K562 (cell line): ENCODE results near the gene SPATA2L. TPM values are rescaled to one million over a fixed set of nuclear protein-coding genes. Genes with fewer than 3 reads are reported as not detected.

Experiments used
- ATAC-seq: fragments of 200-7000 bp; cut with Tn5 transposase; 3 replicates; pipeline ENCODE4 v1.9.1; 2020; ENCODE audit warnings: moderate library complexity
- BruUV-seq: library from RNA; stranded (reverse); fragments of 400-500 nt; replicated peaks from 2 replicates; lab custom pipeline; 2021; lab: Mats Ljungman, UMichigan
- CTCF ChIA-PET: fragments of 300-600 bp; formaldehyde crosslinking; extraction: SDS; loops from one replicate; lab custom pipeline; 2021; ENCODE audit warnings: low intra/inter-chr PET ratio; lab: Yijun Ruan, JAX
- POLR2A ChIA-PET: fragments of 300-600, 350-650 bp; sonication (Branson Sonifier 250); formaldehyde crosslinking; extraction: SDS; loops from one replicate; lab custom pipeline; 2021; ENCODE audit warnings: antibody characterized with exemption, inconsistent platforms; lab: Yijun Ruan, JAX
- DNase-seq, 4 experiments: peaks; one replicate each; pipeline versions ENCODE4 v3.0.0 to v3.0.0-alpha.2; 2011 to 2018; ENCODE audit warnings: low spot score in 3 of 4, mixed read lengths in 3 of 4; ENCODE audit errors: extremely low read depth in 1 of 4
- FAIRE-seq: peaks from 2 replicates; lab custom pipeline; 2011; peaks lifted over from hg19 to GRCh38; lab: Jason Lieb, UNC
- H2AFZ ChIP-seq: 2 replicates; pipeline ENCODE4 v1.6.0; 2011; ENCODE audit warnings: low read depth, low read length, control low read depth, inconsistent platforms
- H3K27ac ChIP-seq: fragments of 200-600 bp; 3 replicates; pipeline ENCODE4 v1.8.0; 2011; ENCODE audit warnings: low read depth, mild to moderate bottlenecking, control low read depth, inconsistent platforms, low read length, moderate library complexity, mixed read lengths; ENCODE audit errors: extremely low read depth
- H3K27me3 ChIP-seq, 2 experiments: fragments of 300-600 bp in 1 of 2; 2 replicates in 1 of 2; 3 replicates in 1 of 2; pipeline versions ENCODE4 v1.6.0 to v1.8.0; 2011; ENCODE audit warnings: inconsistent platforms in 2 of 2, low read length in 2 of 2, mild to moderate bottlenecking in 1 of 2, mixed read lengths in 1 of 2, moderate library complexity in 1 of 2; ENCODE audit not compliant: control insufficient read depth in 2 of 2, insufficient read depth in 2 of 2
- H3K36me3 ChIP-seq: fragments of 300-600 bp; 3 replicates; pipeline ENCODE4 v1.8.0; 2011; ENCODE audit warnings: mild to moderate bottlenecking, low read length, inconsistent platforms; ENCODE audit not compliant: control insufficient read depth, insufficient read depth
- H3K4me1 ChIP-seq, 2 experiments: fragments of 200-600 bp in 1 of 2; replicated peaks in 1 of 2; 2 replicates in 1 of 2; 3 replicates in 1 of 2; pipeline versions ENCODE4 v1.5.1 to v1.8.0; 2011; ENCODE audit warnings: inconsistent platforms in 2 of 2, low read length in 2 of 2, mild to moderate bottlenecking in 1 of 2, mixed read lengths in 1 of 2, moderate library complexity in 1 of 2; ENCODE audit not compliant: control insufficient read depth in 2 of 2, insufficient read depth in 2 of 2
- H3K4me2 ChIP-seq: 2 replicates; pipeline ENCODE4 v1.6.1; 2011; ENCODE audit warnings: low read length, control low read depth, inconsistent platforms, mixed read lengths; ENCODE audit not compliant: insufficient read depth
- H3K4me3 ChIP-seq: fragments of 200-600 bp; sonication (generic), shearing (Covaris generic); 2 replicates; pipeline ENCODE4 v1.5.1; 2016; ENCODE audit warnings: control low read depth, inconsistent platforms
- H3K79me2 ChIP-seq: fragments of 200-600 bp; 3 replicates; pipeline ENCODE4 v1.8.0; 2011; ENCODE audit warnings: low read length, inconsistent platforms; ENCODE audit not compliant: control insufficient read depth, insufficient read depth
- H3K9ac ChIP-seq, 2 experiments: 2 replicates each; pipeline versions ENCODE4 v1.6.0 to v1.6.1; 2011; ENCODE audit warnings: low read depth in 2 of 2, low read length in 2 of 2, control low read depth in 1 of 2, inconsistent platforms in 1 of 2, mild to moderate bottlenecking in 1 of 2, mixed read lengths in 1 of 2; ENCODE audit not compliant: insufficient read depth in 1 of 2
- H3K9me1 ChIP-seq: one replicate; pipeline ENCODE4 v1.6.0; 2011; ENCODE audit warnings: inconsistent platforms, mild to moderate bottlenecking, low read length, moderate library complexity; ENCODE audit not compliant: control insufficient read depth, insufficient read depth
- H3K9me3 ChIP-seq: replicated peaks from 2 replicates; pipeline ENCODE4 v1.5.1; 2011; ENCODE audit warnings: low read depth, low read length, inconsistent platforms; ENCODE audit not compliant: control insufficient read depth, insufficient read depth
- H4K20me1 ChIP-seq: replicated peaks from 2 replicates; pipeline ENCODE4 v1.6.1; 2011; ENCODE audit warnings: low read length, inconsistent platforms, mixed read lengths; ENCODE audit not compliant: control insufficient read depth, insufficient read depth
- FIP1L1 ChIP-seq: fragments of 200-400 bp; formaldehyde crosslinking; IDR thresholded peaks from 2 replicates; pipeline ENCODE4 v1.6.1; 2018; ENCODE audit warnings: mild to moderate bottlenecking, low read depth, low read length; ENCODE audit not compliant: poor library complexity, severe bottlenecking
- HCFC1 ChIP-seq: IDR thresholded peaks from 2 replicates; pipeline ENCODE4 v1.6.1; 2012; ENCODE audit warnings: low read depth, low read length, improper control_type of control experiment
- MYBL2 ChIP-seq, 2 experiments: fragments of 450-650 bp in 1 of 2; sonication (generic) in 1 of 2; formaldehyde crosslinking in 1 of 2; IDR thresholded peaks; 2 replicates each; pipeline versions ENCODE4 v1.6.1 to v1.8.1; 2017 to 2022; ENCODE audit warnings: borderline replicate concordance in 1 of 2, inconsistent platforms in 1 of 2, low read depth in 1 of 2, mild to moderate bottlenecking in 1 of 2, missing genetic modification reagents in 1 of 2, moderate library complexity in 1 of 2
- NFIC ChIP-seq: fragments of 450-650 bp; IDR thresholded peaks from 2 replicates; pipeline ENCODE4 v1.6.1; 2017; ENCODE audit warnings: mild to moderate bottlenecking, inconsistent platforms
- NKRF ChIP-seq: fragments of 450-650 bp; IDR thresholded peaks from 2 replicates; pipeline ENCODE4 v1.6.1; 2016; ENCODE audit warnings: borderline replicate concordance
- OTX1 ChIP-seq: fragments of 450-650 bp; formaldehyde crosslinking; IDR thresholded peaks from 2 replicates; pipeline ENCODE4 v1.4.0; 2022; ENCODE audit warnings: mild to moderate bottlenecking
- POLR2A ChIP-seq: fragments of 450-650 bp; conservative IDR thresholded peaks from 2 replicates; pipeline ENCODE4 v1.6.1; 2016
- RBM22 ChIP-seq: fragments of 200-400 bp; formaldehyde crosslinking; IDR thresholded peaks from 2 replicates; pipeline ENCODE4 v1.6.1; 2018; ENCODE audit warnings: low read length, low read depth; ENCODE audit not compliant: poor library complexity, severe bottlenecking
- TAF15 ChIP-seq: fragments of 200-400 bp; formaldehyde crosslinking; IDR thresholded peaks from 2 replicates; pipeline ENCODE4 v1.6.1; 2017; ENCODE audit warnings: mild to moderate bottlenecking, low read depth, low read length, moderate library complexity
- YBX1 ChIP-seq: fragments of 450-650 bp; IDR thresholded peaks from 2 replicates; pipeline ENCODE4 v1.7.1; 2016; ENCODE audit warnings: mild to moderate bottlenecking
- WGBS: fragments of 100-300 bp; shearing (Covaris generic); methylation state at CpG from one replicate; pipeline ENCODE4 v1.1.6; 2016; ENCODE audit warnings: low coverage, mixed read lengths; ENCODE audit not compliant: insufficient coverage; ENCODE audit errors: missing lambda C conversion rate; 5-methylcytosine and 5-hydroxymethylcytosine counted together
- in situ Hi-C: fragments of 300-500 bp; cut with MboI; formaldehyde crosslinking; loops from 4 replicates; pipeline ENCODE4 v1.15.0; 2018; ENCODE audit warnings: inconsistent platforms, mixed read lengths
- intact Hi-C: fragments of 100-400 bp; cut with micrococcal nuclease; formaldehyde crosslinking; loops from 2 replicates; pipeline ENCODE4 v1.14.2; 2022
- polyA plus RNA-seq, 8 experiments: library from polyadenylated mRNA; depleted of rRNA in 4 of 8; stranded (reverse) in 5 of 8; unstranded in 3 of 8; fragments of >200 nt; fragmentation: Nextera tagmentation in 2 of 8; fragmentation: Illumina TruSeq in 1 of 8; extraction: Ambion mirVana in 2 of 8; extraction: Trizol in 1 of 8; gene quantifications; 2 replicates each; pipeline versions ENCODE4 v1.2.1 to v1.2.3, GENCODE V29; 2011 to 2014; ENCODE audit warnings: inconsistent platforms in 1 of 8, missing spikeins in 1 of 8
- total RNA-seq, 7 experiments: library from RNA; depleted of rRNA in 6 of 7; stranded (reverse); fragments of >200 nt in 6 of 7; fragmentation: Illumina TruSeq in 2 of 7; extraction: Trizol in 2 of 7; gene quantifications; 2 replicates each; pipeline versions ENCODE4 v1.2.1 to v1.2.3, GENCODE V29; 2011 to 2021; ENCODE audit warnings: low replicate concordance in 1 of 7
- TF ChIP-seq, protein P1 (sequence below), 3 experiments: fragments of 200-800 bp in 1 of 3; sonication (Bioruptor generic) in 1 of 3; sonication (generic) in 1 of 3; formaldehyde crosslinking in 1 of 3; IDR thresholded peaks; 2 replicates each; pipeline versions ENCODE4 v1.6.1 to v1.8.0; 2016 to 2022; ENCODE audit warnings: mild to moderate bottlenecking in 2 of 3, missing compliant biosample characterization in 2 of 3, missing genetic modification characterization in 2 of 3, missing genetic modification reagents in 1 of 3
- TF ChIP-seq, protein P2 (sequence below), 3 experiments: fragments of 200-800 bp in 1 of 3; fragments of 250-450 bp in 1 of 3; fragments of 450-650 bp in 1 of 3; sonication (Bioruptor Pico) in 1 of 3; sonication (Bioruptor generic) in 1 of 3; formaldehyde crosslinking in 1 of 3; IDR thresholded peaks; 2 replicates each; pipeline versions ENCODE4 v1.6.1 to v1.8.0; 2016 to 2022; ENCODE audit warnings: mild to moderate bottlenecking in 2 of 3, missing genetic modification characterization in 2 of 3, missing compliant biosample characterization in 1 of 3, moderate library complexity in 1 of 3

The SPATA2L gene
- total and polyA plus RNA-seq, 9 of the 15 experiments (the other 6 are each of a cell fraction or from before 2014, with no cell fraction given), result 0.13 to 19.2 (median 4.8) TPM; not detected in 1

- BruUV-seq, result no TSS peak
- POLR2A ChIA-PET, result interaction anchor here (0.7 to 4.8 kb wide), 9 partner anchors 9 to 136 kb away, joined by 3 to 37 read pairs (median 3); no protein-coding TSS in a partner anchor
- Histone ChIP-seq H3K9me3 (no peaks in the 10 kb centered on the region), H3K36me3 (peaks cover 57% of the 10 kb centered on the region), H3K27me3 (no peaks in the 10 kb centered on the region), H2AFZ (no peak overlapping the region), H3K27ac (no peak overlapping the region), H3K9me1 (peaks cover 11% of the 10 kb centered on the region), H3K4me2 (no peak overlapping the region), H3K4me1 (peaks cover 28 to 51% of the 10 kb centered on the region in 2 experiments), H3K4me3 (peak overlapping the region; percentile 98; the same call in 1 of the 2 replicates), H3K9ac (peak overlapping the region in 1 of 2 experiments; percentile 93; a peak in 2 of 4 replicates), H3K79me2 (peaks cover 43% of the 10 kb centered on the region), H4K20me1 (peaks cover 25% of the 10 kb centered on the region)
- no peak for DNase-seq
- CTCF ChIA-PET, result no interaction called here
- 94% methylated on average over 21 of the region's 30 CpGs for WGBS
- ATAC-seq, result no peak
- intact Hi-C loops, result no loop called here
- in situ Hi-C loops, result no loop called here
- no peak for FAIRE-seq
- TF ChIP-seq HCFC1, result no peak
- no peak for TF ChIP-seq MYBL2 (IDR thresholded peaks at IDR 0.05; ENCODE audit: low read depth)
- TF ChIP-seq MYBL2 (CRISPR knock-in tag; IDR thresholded peaks at IDR 0.05; ENCODE audit: borderline replicate concordance), result no peak
- TF ChIP-seq, protein P1, sequence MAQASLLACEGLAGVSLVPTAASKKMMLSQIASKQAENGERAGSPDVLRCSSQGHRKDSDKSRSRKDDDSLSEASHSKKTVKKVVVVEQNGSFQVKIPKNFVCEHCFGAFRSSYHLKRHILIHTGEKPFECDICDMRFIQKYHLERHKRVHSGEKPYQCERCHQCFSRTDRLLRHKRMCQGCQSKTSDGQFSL (CRISPR knock-in tag; IDR thresholded peaks at IDR 0.05), result no peak
- TF ChIP-seq, protein P1 (tag; IDR thresholded peaks at IDR 0.05), result no peak
- TF ChIP-seq POLR2A, result peak; percentile 26
- peak; percentile 65 for TF ChIP-seq RBM22
- peak; percentile 44 for TF ChIP-seq FIP1L1
- TF ChIP-seq, protein P2, sequence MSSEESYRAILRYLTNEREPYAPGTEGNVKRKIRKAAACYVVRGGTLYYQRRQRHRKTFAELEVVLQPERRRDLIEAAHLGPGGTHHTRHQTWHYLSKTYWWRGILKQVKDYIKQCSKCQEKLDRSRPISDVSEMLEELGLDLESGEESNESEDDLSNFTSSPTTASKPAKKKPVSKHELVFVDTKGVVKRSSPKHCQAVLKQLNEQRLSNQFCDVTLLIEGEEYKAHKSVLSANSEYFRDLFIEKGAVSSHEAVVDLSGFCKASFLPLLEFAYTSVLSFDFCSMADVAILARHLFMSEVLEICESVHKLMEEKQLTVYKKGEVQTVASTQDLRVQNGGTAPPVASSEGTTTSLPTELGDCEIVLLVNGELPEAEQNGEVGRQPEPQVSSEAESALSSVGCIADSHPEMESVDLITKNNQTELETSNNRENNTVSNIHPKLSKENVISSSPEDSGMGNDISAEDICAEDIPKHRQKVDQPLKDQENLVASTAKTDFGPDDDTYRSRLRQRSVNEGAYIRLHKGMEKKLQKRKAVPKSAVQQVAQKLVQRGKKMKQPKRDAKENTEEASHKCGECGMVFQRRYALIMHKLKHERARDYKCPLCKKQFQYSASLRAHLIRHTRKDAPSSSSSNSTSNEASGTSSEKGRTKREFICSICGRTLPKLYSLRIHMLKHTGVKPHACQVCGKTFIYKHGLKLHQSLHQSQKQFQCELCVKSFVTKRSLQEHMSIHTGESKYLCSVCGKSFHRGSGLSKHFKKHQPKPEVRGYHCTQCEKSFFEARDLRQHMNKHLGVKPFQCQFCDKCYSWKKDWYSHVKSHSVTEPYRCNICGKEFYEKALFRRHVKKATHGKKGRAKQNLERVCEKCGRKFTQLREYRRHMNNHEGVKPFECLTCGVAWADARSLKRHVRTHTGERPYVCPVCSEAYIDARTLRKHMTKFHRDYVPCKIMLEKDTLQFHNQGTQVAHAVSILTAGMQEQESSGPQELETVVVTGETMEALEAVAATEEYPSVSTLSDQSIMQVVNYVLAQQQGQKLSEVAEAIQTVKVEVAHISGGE (CRISPR knock-in tag; IDR thresholded peaks at IDR 0.05), result no peak
- TF ChIP-seq OTX1 (CRISPR knock-in tag), result no peak
- TF ChIP-seq NKRF, result no peak
- no peak for TF ChIP-seq YBX1
- peak; percentile 91 for TF ChIP-seq NFIC
- 0 out of 2 replicates have a peak, but pooled peaks have one; percentile 33 for TF ChIP-seq TAF15
Measured at GRCh38 chr16:89723279-89724250, 22.1 kb upstream of the SPATA2L start.
